GM12878 (cell line): ENCODE data around the gene PPT2. TPM values are rescaled to one million over a fixed set of nuclear protein-coding genes. Genes with fewer than 3 reads are reported as not detected.
A peak's percentile ranks its signal among the peaks of the same experiment; 100 is the strongest.

Source experiments
- ATAC-seq: fragments of 200-7000 bp; cut with Tn5 transposase; 3 replicates; pipeline ENCODE4 v1.9.1; 2020; ENCODE audit warnings: mild to moderate bottlenecking, moderate library complexity
- BruUV-seq: library from RNA; stranded (reverse); fragments of 400-500 nt; replicated peaks from 2 replicates; lab custom pipeline; 2021; lab: Mats Ljungman, UMichigan
- CTCF ChIA-PET: fragments of 300-600 bp; sonication (Branson Sonifier 250); formaldehyde crosslinking; extraction: SDS; loops from one replicate; lab custom pipeline; 2021; ENCODE audit warnings: inconsistent platforms; lab: Yijun Ruan, JAX
- POLR2A ChIA-PET: fragments of 350-600 bp; formaldehyde crosslinking; extraction: SDS; loops from one replicate; lab custom pipeline; 2021; ENCODE audit warnings: inconsistent platforms; lab: Charles Lee
- RAD21 ChIA-PET: fragments of 300-600 bp; sonication (Branson Sonifier 250); formaldehyde crosslinking; loops from one replicate; lab custom pipeline; 2023; ENCODE audit warnings: antibody characterized with exemption; ENCODE audit not compliant: unreplicated experiment; lab: Charles Lee
- SMC1A ChIA-PET: fragments of 300-600 bp; sonication (Branson Sonifier 250); formaldehyde crosslinking; loops from one replicate; lab custom pipeline; 2023; ENCODE audit not compliant: unreplicated experiment, uncharacterized antibody; lab: Charles Lee
- DNase-seq: peaks from one replicate; pipeline ENCODE4 v3.0.0-alpha.2; 2011; ENCODE audit warnings: low read depth, low spot score
- FAIRE-seq: peaks from 3 replicates; lab custom pipeline; 2011; peaks lifted over from hg19 to GRCh38; lab: Jason Lieb, UNC
- H2AFZ ChIP-seq: 2 replicates; pipeline ENCODE4 v1.6.0; 2011; ENCODE audit warnings: low read depth, low read length, control low read depth; ENCODE audit not compliant: control insufficient read depth
- H3K27ac ChIP-seq: 2 replicates; pipeline ENCODE4 v1.5.1; 2011; ENCODE audit warnings: control low read depth; ENCODE audit not compliant: control insufficient read depth, insufficient read depth
- H3K27me3 ChIP-seq, 2 experiments: replicated peaks in 1 of 2; 2 replicates each; pipeline versions ENCODE4 v1.6.0 to v1.6.1; 2011; ENCODE audit warnings: low read length in 1 of 2; ENCODE audit not compliant: control insufficient read depth in 2 of 2, insufficient read depth in 2 of 2
- H3K36me3 ChIP-seq, 2 experiments: 2 replicates each; pipeline ENCODE4 v1.5.1; 2011; ENCODE audit warnings: low read length in 1 of 2; ENCODE audit not compliant: control insufficient read depth in 2 of 2, insufficient read depth in 2 of 2
- H3K4me1 ChIP-seq: 2 replicates; pipeline ENCODE4 v1.6.1; 2011; ENCODE audit warnings: mild to moderate bottlenecking, low read length, moderate library complexity, mixed read lengths; ENCODE audit not compliant: control insufficient read depth, insufficient read depth
- H3K4me2 ChIP-seq: 2 replicates; pipeline ENCODE4 v1.6.0; 2011; ENCODE audit warnings: control low read depth; ENCODE audit not compliant: control insufficient read depth, insufficient read depth
- H3K4me3 ChIP-seq: fragments of 200-600 bp; sonication (generic); 2 replicates; pipeline ENCODE4 v1.5.1; 2016
- H3K79me2 ChIP-seq: 2 replicates; pipeline ENCODE4 v1.6.0; 2011; ENCODE audit warnings: low read length; ENCODE audit not compliant: control insufficient read depth, insufficient read depth
- H3K9ac ChIP-seq: 2 replicates; pipeline ENCODE4 v1.8.0; 2011; ENCODE audit warnings: low read length, control low read depth, mixed read lengths; ENCODE audit not compliant: control insufficient read depth, insufficient read depth
- H3K9me3 ChIP-seq: replicated peaks from 3 replicates; pipeline ENCODE4 v1.5.1; 2011; ENCODE audit warnings: mild to moderate bottlenecking, low read length; ENCODE audit not compliant: control insufficient read depth, insufficient read depth
- H4K20me1 ChIP-seq: 2 replicates; pipeline ENCODE4 v1.6.0; 2011; ENCODE audit not compliant: control insufficient read depth, insufficient read depth
- CTCF ChIP-seq, 3 experiments: IDR thresholded peaks in 2 of 3; conservative IDR thresholded peaks in 1 of 3; 2 replicates each; pipeline ENCODE4 v1.5.1; 2011; ENCODE audit warnings: low read depth in 3 of 3, low read length in 3 of 3, mild to moderate bottlenecking in 3 of 3, control low read depth in 2 of 3, moderate library complexity in 2 of 3, inconsistent platforms in 1 of 3, mixed read lengths in 1 of 3; ENCODE audit not compliant: control insufficient read depth in 2 of 3, insufficient read depth in 1 of 3; ENCODE audit errors: extremely low read depth in 1 of 3
- NFYB ChIP-seq: IDR thresholded peaks from 2 replicates; pipeline ENCODE4 v1.6.1; 2011; ENCODE audit warnings: low read depth, mild to moderate bottlenecking, low read length, improper control_type of control experiment, moderate library complexity; ENCODE audit not compliant: insufficient read depth
- ZNF622 ChIP-seq: fragments of 450-650 bp; IDR thresholded peaks from 2 replicates; pipeline ENCODE4 v1.6.1; 2017; ENCODE audit warnings: mild to moderate bottlenecking, inconsistent platforms
- WGBS: methylation state at CpG from one replicate; pipeline ENCODE4 v1.1.6; 2016; ENCODE audit warnings: low lambda C conversion rate; ENCODE audit not compliant: insufficient replicate concordance, insufficient coverage; ENCODE audit errors: missing lambda C conversion rate; 5-methylcytosine and 5-hydroxymethylcytosine counted together
- in situ Hi-C: fragments of 300-500 bp; cut with MboI; formaldehyde crosslinking; loops from 9 replicates; pipeline ENCODE4 v1.14.3; 2018; ENCODE audit warnings: mixed read lengths
- intact Hi-C: fragments of 100-400 bp; cut with micrococcal nuclease; formaldehyde crosslinking; loops from one replicate; pipeline ENCODE4 v1.14.2; 2022; ENCODE audit not compliant: unreplicated experiment
- polyA plus RNA-seq, 11 experiments: library from polyadenylated mRNA; depleted of rRNA in 4 of 11; unstranded in 6 of 11; stranded (reverse) in 5 of 11; fragments of >200 nt; fragmentation: Nextera tagmentation in 4 of 11; fragmentation: Illumina TruSeq in 1 of 11; extraction: Ambion mirVana in 4 of 11; extraction: Trizol in 1 of 11; gene quantifications; 1 replicate in 1 of 11; 2 replicates in 10 of 11; pipeline versions ENCODE4 v1.2.1 to v1.2.3, GENCODE V29; 2011 to 2016; ENCODE audit warnings: inconsistent platforms in 2 of 11, missing spikeins in 2 of 11, low read depth in 1 of 11
- total RNA-seq, 4 experiments: library from RNA; depleted of rRNA in 3 of 4; stranded (reverse); fragments of >200 nt in 3 of 4; fragmentation: Illumina TruSeq in 1 of 4; extraction: Trizol in 1 of 4; gene quantifications; 2 replicates each; pipeline versions ENCODE4 v1.2.1 to v1.2.3, GENCODE V29; 2013 to 2021

Gene PPT2
- total and polyA plus RNA-seq, 10 of the 15 experiments (the other 5 are each of a cell fraction or from before 2014, with no cell fraction given) = 1.3 to 25.5 (median 5.5) TPM

DNA sequence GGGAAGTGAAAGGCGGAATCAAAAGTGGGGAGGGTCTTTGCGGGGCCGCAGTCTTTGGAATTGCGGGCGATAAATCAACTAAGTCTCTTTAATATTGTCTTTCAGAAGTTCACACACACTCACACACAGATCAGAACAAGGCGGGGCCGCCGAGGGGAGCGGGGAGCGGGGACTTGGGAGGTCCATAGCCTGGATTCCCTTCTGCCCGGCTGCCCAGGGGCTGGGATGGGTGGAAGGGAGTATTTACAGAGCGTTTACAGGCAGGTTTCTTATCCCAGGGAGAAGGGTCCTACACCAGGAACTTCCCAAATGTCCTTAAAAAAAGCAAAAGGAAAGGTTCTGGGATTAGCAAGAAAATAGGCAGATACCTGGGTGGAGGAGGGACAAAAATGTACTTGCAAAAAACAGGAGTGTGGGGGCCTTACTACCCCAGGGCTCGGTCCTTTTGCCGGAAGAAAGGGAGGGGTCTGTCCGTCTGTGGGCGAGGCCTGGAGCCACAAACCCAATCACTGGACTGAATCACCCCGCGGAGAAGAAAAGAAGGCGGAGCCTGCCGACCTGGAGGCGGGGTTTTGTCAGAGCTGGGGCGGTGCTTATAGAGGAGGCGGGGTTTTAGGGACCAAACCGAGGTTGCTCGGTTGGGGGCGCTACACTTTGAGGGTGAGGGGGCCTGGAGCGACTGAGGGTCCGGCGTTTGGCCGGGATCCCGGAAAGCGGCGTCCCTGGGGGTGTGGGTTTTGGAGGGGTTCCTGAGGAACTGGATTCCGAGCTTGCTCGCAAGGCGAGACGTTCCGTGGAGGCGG lies 5.5 kb upstream of the PPT2 start:
- DNase-seq = no peak
- TF ChIP-seq CTCF (IDR thresholded peaks at IDR 0.05 in 2 of 3, conservative IDR thresholded peaks at IDR 0.05 in 1 of 3; ENCODE audit: control insufficient read depth in 2 of 3, extremely low read depth in 1 of 3, insufficient read depth in 1 of 3, low read depth in 3 of 3, low read length in 3 of 3) (0 out of 6 replicates have a peak, but pooled peaks of 1 of the 3 experiments have one; percentile 10), NFYB (no peak), ZNF622 (no peak)
- TF ChIP-seq, all 136 proteins: peak for 1
- no peaks in the 10 kb centered on the region; the same call in 2 of the 3 replicates for H3K9me3 ChIP-seq
- no peaks in the 10 kb centered on the region for H3K4me1 ChIP-seq
- no peak overlapping the region for H3K27ac ChIP-seq
- peak overlapping the region; percentile 13; the same call in 1 of the 2 replicates for H3K4me2 ChIP-seq
- FAIRE-seq (no peak), ATAC-seq (0 out of 3 replicates have a peak, but pooled peaks have one; percentile 32)
- H3K79me2 ChIP-seq = no peaks in the 10 kb centered on the region
- no peak overlapping the region for H3K9ac ChIP-seq
- ChIA-PET RAD21 (no interaction called here), CTCF (no interaction called here), SMC1A (no interaction called here), POLR2A (no interaction called here)
- in situ Hi-C loops = no loop called here
- no peak overlapping the region for H3K4me3 ChIP-seq
- 41% methylated on average over 39 of the region's 39 CpGs for WGBS
- no peak overlapping the region for H2AFZ ChIP-seq
- peaks cover 9 to 12% of the 10 kb centered on the region in 2 experiments for H3K27me3 ChIP-seq
- no TSS peak for BruUV-seq
- no peaks in the 10 kb centered on the region for H3K36me3 ChIP-seq
- H4K20me1 ChIP-seq = no peaks in the 10 kb centered on the region
- intact Hi-C loops = no loop called here
